Glomerular endothelial cell (primary cell): ENCODE measurements around the gene TMC3. TPM values are rescaled to one million over a fixed set of nuclear protein-coding genes. Genes with fewer than 3 reads are reported as not detected.

Source experiments
- DNase-seq: peaks from one replicate; pipeline ENCODE4 v3.0.0-alpha.2; 2011; ENCODE audit warnings: low read depth, low spot score; ENCODE audit errors: extremely low read depth
- total RNA-seq: library from RNA; depleted of rRNA; stranded (reverse); fragments of >200 nt; gene quantifications from 2 replicates; pipeline ENCODE4 v1.2.3, GENCODE V29; 2015

TMC3 gene
- total RNA-seq, 1 donor from 2014 or later = not detected

DNA sequence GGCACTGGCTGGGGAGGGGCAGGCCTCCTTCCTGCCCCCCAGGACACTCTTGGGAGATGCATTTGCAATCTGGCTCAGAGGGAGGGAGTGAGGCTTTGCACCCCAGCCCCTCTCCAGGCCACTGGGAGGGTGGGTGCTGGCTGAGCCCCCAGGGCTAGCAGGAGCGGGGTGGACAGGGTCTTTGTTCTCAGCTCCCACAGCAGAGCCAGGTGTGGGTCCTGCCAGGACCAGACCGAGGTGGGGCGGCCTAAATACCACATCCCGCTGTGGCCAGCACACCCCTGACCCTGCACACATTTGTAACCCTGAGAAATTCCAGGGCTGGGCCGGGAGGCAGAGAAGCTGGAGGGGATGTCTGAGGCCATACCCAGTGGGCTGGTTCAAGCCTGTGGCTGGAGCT is 91.1 kb downstream of the TMC3 start:
- no peak for DNase-seq

DNA sequence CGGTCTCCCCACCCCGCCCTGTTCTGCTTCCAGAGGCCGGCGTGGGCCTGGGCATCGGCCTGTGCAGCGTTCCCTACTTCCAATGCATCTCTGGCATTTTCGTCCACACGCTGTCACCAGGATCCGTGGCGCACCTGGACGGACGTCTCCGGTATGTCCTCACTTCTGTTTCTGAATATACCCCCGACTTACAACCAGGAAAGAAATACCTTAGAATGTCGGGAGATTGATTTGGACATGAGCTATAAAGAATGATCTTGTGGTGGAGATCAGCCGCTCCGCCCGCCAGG is 91.5 kb downstream of the TMC3 start:
- no peak for DNase-seq

DNA sequence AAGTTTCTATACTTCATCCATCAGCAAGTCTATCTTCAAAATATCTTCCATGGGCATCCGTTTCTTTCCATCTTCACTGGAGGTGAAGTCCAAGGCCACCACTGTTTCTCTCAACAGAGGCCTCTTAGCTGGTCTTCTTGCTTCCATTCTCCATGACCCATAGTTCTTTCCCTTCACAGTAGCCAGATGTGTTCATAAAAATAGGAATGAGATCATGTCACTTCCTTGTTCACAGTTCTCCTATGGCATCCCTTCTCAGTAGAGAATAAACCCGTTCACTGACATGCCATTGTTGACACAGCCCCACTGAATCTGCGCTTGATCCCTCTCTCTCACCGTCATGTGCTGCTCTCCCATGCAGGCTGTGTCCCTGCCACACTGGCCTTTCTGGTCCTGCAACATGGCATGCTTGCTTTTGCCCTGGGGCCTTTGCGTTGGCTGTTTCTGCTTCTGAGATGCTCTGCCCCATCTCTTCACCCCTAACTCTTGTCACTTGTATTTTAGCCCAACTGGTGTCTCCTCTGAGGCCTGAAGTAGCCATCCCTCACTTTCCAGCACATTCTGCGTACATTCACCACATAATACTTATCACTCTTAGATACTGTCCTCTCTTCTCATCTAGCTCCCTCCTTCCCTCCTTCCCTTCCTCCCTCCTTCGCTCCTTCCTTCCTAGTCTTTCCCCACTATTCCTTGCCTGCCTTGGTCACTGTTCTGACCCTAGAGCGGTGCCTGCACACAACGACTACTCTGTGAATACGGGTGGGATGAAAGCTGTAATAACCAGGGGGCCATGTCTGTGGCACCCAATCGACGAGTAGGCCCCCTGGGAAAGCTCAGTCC is 92.0 kb downstream of the TMC3 start:
- DNase-seq = no peak

GRCh38 chr15:81281456-81281735 is 92.6 kb downstream of the TMC3 start:
- DNase-seq = no peak

Other genes with a start within 250 kb of the TMC3 start
- gene CFAP161, start 239.9 kb downstream of the TMC3 start, total RNA-seq = 1.0 and 1.4 TPM in 2 replicates
- 1.4 and 3.3 TPM in 2 replicates for gene IL16, start 177.3 kb downstream of the TMC3 start, total RNA-seq
- gene STARD5, start 50.1 kb downstream of the TMC3 start, total RNA-seq = 1.4 TPM in 2 replicates